Endothelial cell (in vitro differentiated cells): ENCODE data around the gene RPA3. TPM values are rescaled to one million over a fixed set of nuclear protein-coding genes. Genes with fewer than 3 reads are reported as not detected.
A peak's percentile ranks its signal among the peaks of the same experiment; 100 is the strongest.

ENCODE experiments used
- DNase-seq: peaks from one replicate; pipeline ENCODE4 v3.0.0; 2021; ENCODE audit warnings: low spot score
- H3K27ac Mint-ChIP-seq: one replicate; pipeline ENCODE4 v1.8.0; 2021; ENCODE audit warnings: mixed read lengths, inconsistent platforms; ENCODE audit not compliant: unreplicated experiment
- H3K27me3 Mint-ChIP-seq: one replicate; pipeline ENCODE4 v1.8.0; 2021; ENCODE audit warnings: mild to moderate bottlenecking, moderate library complexity, mixed read lengths, inconsistent platforms; ENCODE audit not compliant: unreplicated experiment
- H3K36me3 Mint-ChIP-seq: one replicate; pipeline ENCODE4 v1.8.0; 2021; ENCODE audit warnings: mild to moderate bottlenecking, low read depth, mixed read lengths, inconsistent platforms; ENCODE audit not compliant: unreplicated experiment
- H3K4me1 Mint-ChIP-seq: one replicate; pipeline ENCODE4 v1.8.0; 2021; ENCODE audit warnings: mild to moderate bottlenecking, mixed read lengths, inconsistent platforms; ENCODE audit not compliant: unreplicated experiment
- H3K4me3 Mint-ChIP-seq: one replicate; pipeline ENCODE4 v1.8.0; 2021; ENCODE audit warnings: mild to moderate bottlenecking, mixed read lengths, inconsistent platforms; ENCODE audit not compliant: unreplicated experiment
- H3K9me3 Mint-ChIP-seq: one replicate; pipeline ENCODE4 v1.8.0; 2021; ENCODE audit warnings: mixed read lengths, inconsistent platforms; ENCODE audit not compliant: unreplicated experiment
- total RNA-seq: library from RNA; stranded (reverse); fragmentation: NEBNext Ultra II Directional; extraction: Animal tissue kit (Norgen Biotek cat#: 25700); gene quantifications from one replicate; pipeline ENCODE4 v1.2.1, GENCODE V29; 2021; ENCODE audit not compliant: unreplicated experiment
- TF ChIP-seq, protein P1 (sequence below): fragments of 200-600 bp; sonication (generic); IDR thresholded peaks from one replicate; pipeline ENCODE4 v1.5.0; 2021; ENCODE audit warnings: antibody characterized with exemption; ENCODE audit not compliant: unreplicated experiment

Gene RPA3
- total RNA-seq, 1 donor from 2014 or later: 23.6 TPM

- DNase-seq: no peak
- no peak overlapping the region for H3K27ac Mint-ChIP-seq
- no peaks in the 10 kb centered on the region for H3K9me3 Mint-ChIP-seq
- H3K4me1 Mint-ChIP-seq: no peaks in the 10 kb centered on the region
- H3K36me3 Mint-ChIP-seq: peaks cover 31% of the 10 kb centered on the region
- H3K27me3 Mint-ChIP-seq: no peaks in the 10 kb centered on the region
- H3K4me3 Mint-ChIP-seq: no peak overlapping the region
- TF ChIP-seq, protein P1, sequence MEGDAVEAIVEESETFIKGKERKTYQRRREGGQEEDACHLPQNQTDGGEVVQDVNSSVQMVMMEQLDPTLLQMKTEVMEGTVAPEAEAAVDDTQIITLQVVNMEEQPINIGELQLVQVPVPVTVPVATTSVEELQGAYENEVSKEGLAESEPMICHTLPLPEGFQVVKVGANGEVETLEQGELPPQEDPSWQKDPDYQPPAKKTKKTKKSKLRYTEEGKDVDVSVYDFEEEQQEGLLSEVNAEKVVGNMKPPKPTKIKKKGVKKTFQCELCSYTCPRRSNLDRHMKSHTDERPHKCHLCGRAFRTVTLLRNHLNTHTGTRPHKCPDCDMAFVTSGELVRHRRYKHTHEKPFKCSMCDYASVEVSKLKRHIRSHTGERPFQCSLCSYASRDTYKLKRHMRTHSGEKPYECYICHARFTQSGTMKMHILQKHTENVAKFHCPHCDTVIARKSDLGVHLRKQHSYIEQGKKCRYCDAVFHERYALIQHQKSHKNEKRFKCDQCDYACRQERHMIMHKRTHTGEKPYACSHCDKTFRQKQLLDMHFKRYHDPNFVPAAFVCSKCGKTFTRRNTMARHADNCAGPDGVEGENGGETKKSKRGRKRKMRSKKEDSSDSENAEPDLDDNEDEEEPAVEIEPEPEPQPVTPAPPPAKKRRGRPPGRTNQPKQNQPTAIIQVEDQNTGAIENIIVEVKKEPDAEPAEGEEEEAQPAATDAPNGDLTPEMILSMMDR: peak; percentile 17
These were observed 123.0 kb downstream of the RPA3 start for GRCh38 chr7:7595451-7595850.

Other genes with a start within 250 kb of the RPA3 start
- not detected for gene COL28A1, start 182.7 kb downstream of the RPA3 start, total RNA-seq
- 22.3 TPM for gene MIOS, start 151.7 kb downstream of the RPA3 start, total RNA-seq
- gene UMAD1, start 77.9 kb downstream of the RPA3 start, total RNA-seq: 5.7 TPM